HG03025 (cell line): ENCODE measurements around the gene MEGF11.

Experiments
- ATAC-seq: cut with Tn5 transposase; IDR thresholded peaks from one replicate; pipeline ENCODE4 v1.9.1; 2021; ENCODE audit warnings: mild to moderate bottlenecking, moderate library complexity; ENCODE audit not compliant: unreplicated experiment, low FRiP score

MEGF11 gene

DNA sequence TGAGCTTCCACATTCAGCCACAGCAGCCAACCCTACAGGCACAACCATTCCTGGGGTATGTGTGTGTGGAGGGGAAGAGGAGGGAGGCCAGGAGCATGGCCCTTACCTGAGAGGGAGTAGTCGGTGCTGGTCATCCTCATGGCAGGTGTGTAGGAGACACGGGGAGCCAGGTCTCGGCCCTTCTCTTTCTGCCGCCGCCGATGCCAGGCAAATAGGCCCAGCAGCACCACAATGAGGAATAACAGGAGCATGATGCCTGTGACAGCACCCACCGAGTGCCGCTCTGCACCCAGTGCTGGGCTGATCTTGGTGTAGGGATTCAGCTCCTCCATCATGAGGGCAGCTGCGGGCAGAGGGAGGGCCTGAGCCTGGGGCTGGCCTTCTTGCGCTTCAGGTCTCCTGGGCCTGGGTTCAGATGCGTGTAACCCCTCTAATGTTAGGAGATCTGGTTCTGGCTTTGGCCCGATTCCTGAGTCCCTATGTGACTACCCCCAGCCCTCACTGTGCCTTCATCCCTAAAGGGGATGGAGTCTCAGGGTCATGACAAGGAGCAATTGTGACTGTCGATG, 339.8 kb downstream of the MEGF11 start:
- no peak for ATAC-seq

DNA sequence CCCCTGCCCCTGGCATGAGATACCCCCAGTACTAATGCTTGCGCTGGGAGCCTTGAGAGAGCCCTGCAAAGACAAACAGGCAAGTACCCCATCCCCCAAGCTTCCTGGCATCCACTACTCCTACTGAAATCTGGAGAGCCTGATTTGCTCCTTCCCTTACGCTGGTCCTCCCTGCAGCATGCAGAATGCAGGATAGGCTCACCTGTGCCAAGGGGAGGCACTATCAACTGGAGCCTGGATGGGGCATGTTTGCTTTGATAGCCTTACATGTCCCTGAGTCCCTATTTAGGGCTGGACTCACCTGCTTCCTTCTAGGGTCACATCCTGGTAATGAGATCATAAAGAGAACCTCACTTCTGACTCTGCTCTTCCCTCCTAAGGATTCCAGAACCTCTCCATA, 341.3 kb downstream of the MEGF11 start:
- no peak for ATAC-seq

DNA sequence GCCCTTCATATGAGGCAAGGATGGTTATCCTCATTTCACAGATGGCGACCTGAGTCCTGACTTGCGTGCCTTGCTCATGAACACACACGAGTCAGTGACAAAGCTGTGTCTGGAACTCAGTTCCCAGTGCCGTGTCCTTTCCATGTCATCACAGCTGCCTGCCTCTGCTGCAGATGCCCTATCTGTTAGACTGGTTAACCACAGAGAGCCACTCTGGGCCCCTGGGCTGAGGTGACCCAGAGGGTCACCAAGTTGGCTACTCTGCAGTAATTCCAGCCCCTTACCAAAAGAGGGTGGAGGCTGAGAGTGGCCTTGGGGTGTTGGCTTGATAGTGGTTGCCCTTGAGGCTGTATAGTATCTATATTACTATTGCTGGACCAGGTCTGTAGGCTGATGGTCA, 343.2 kb downstream of the MEGF11 start:
- ATAC-seq, result no peak

DNA sequence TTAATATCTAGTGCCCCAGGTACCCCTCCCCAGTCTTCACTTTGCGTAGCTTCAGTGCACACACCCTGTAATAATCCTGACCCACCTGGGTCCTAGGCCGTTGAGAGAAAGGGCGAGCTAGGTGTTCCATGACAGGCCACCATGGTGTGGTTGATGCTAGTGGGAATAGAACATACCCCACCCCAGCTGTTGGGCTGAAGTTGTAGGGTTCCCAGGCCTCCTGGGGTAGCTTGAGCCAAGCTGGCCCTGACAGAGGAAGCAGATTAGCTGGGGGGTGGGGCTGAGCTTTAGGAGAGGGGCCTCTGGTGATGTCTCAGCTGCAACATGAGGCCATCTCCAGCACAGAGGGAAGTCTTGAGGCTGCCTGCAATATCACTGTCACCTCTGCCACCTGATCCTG, 343.7 kb downstream of the MEGF11 start:
- ATAC-seq, result no peak

DNA sequence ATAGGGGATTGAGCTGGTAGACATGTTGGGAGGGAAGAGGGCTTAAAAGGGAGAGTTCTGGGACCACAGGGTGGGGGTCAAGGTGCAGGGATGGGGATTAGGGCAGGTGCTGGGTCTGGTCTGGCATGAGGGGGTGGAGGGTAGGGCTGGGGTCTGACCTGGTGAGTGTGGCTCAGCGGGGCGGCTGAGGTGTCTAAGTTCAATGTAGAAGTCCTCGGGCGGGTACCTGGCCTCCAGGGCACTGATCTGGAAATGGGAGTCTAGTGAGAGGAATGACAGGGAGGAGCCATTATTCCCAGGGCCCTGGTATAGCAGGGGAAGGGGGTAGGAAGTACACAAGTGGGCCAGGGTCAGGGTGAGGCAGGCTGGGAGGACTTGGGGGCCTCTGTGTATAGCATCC, 344.7 kb downstream of the MEGF11 start:
- no peak for ATAC-seq

DNA sequence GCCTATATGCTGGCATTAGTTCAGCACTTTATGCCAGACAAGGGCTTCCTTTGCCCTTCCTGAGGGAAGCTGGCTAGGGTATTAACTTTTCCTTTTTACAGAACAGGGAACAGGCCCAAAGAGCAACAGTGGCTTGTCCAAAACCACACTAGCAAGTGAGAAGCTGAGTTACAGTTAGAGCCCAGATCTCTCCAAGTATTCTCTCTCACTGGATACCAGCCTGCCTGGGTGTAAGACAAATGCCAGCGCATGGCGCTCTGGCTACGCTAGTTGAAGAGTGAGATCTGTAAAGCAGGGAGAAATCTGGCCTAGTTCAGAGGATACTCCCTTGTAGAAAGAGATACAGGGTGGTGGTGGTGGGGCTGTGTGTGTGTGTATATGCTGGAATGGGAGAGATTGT, 345.9 kb downstream of the MEGF11 start:
- no peak for ATAC-seq

DNA sequence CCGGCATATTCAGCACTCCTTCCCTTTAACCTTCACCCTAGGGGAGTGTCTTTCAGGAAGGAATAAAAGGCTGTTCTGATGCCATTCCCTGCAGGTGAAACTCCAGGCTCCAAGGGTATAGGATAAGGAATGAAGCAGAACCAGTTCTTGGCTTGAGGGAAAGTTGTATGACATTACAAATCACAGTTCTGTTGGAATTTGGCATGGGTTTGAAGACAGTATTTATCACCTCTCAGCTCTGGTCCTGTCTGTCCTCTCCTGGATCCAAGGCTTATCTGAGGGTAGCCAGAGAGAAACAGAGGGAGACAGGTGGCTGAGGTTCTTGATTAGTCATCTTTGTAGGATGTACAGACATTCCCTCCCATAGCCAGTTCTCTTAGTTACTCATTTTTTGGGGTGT, 347.2 kb downstream of the MEGF11 start:
- no peak for ATAC-seq

DNA sequence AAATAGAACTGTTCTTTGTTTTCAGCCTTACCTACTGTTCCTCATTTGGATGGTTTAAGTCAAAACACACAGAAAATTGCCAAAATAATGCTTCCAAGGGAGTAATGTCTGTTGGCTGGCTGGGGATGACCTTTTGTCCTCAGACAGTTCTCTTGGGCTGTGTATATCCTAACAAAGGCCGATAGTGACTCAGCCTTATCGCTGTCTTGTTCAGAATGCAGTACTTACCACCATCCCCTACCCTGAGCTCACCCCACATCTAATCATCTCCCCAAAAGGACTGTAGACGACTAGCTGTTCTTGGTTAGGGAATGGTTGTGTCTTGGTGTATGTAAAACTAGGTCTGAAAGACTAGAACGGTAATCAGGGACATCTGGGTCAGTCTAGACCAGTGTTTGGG, 349.2 kb downstream of the MEGF11 start:
- no peak for ATAC-seq

DNA sequence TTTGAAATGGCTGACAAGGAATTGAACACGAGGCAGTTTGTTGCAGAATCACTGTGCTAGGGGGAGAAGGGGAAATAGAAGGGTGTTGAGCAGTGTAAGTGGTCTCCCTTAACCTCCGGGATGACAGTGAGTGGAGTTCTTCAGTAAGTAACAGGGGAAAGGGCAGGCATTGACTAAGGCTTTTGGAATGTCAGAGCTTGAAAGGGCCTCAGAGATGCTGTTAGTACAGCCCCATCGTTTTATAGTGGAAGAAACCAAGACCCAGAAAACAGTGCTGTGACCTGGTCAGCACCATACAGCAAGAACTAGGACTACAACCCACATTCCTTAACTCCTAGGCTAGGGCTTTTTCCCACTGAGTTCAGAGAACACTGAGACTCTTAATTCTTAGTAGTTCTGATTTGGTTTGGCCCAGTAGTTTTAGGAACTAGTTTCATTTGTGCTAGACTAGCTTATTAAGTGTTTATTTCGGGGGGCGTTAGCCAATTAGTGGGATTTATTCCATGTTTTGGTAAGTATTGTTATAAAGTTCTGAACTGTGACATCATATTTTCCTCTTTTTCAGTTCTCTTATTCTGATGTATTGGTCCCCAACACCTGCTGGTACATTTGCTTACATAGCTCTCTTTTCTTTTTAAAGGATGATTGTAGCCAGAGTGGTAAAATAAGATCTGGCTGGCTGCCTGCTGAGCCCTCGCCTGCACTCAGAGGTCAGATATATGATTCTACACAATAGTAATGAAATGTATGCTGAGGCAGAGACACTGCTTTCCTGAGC, 350.1 kb downstream of the MEGF11 start:
- ATAC-seq, result no peak

DNA sequence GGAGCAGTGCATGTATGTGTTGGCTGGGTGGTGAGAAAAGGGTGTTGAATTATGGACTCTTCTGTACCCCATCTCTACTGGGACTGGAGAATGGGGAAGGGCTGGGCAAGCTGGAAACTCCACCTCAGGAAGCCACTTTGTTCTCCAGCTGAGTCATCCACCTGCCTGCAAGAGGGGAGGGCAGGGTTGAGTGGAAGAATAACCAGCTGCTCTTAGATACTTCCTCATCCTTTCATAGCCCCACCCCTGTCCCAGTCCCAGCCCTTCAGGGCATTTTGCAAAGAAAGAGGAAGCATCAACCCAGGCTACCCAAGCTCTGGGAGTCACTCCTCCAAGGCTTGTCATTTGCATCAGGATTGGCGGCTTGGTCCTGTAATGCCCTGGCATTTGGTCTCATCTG, 351.2 kb downstream of the MEGF11 start:
- ATAC-seq, result no peak

DNA sequence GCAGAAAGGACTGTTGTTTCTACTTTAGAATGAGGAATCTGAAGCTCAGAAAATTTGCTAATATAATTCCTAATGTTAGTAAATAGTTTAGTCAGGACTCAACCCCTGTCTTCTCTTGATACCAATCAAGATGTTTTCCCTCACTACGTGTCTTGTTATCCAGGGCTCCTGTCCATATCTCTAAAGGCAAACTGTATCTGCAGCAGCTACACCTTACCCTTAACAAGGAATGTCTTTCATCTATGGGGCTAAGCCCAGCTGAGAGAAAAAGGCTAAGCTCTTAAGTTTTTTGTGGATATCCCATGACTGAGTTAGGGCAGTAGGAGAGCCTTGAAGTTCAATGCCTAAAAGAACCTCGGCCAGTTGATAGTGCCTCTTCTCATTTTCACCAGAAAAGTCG, 351.7 kb downstream of the MEGF11 start:
- ATAC-seq, result no peak

DNA sequence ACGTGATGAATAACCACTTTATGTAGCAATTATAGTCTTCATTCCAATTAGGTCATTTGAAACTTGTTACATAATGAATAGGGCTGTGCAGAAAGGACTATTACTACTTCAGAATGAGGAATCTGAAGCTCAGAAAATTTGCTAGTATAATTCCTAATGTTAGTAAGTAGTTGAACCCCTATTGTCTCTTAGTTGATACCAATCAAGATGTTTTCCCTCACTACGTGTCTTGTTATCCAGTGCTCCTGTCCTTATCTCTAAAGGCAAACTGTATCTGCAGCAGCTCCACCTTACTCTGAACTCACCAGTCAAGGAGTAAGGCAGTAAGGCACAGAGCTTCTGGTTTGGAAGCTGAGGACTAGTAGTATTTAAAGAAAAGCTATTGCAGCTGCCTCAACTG, 352.2 kb downstream of the MEGF11 start:
- ATAC-seq, result no peak

DNA sequence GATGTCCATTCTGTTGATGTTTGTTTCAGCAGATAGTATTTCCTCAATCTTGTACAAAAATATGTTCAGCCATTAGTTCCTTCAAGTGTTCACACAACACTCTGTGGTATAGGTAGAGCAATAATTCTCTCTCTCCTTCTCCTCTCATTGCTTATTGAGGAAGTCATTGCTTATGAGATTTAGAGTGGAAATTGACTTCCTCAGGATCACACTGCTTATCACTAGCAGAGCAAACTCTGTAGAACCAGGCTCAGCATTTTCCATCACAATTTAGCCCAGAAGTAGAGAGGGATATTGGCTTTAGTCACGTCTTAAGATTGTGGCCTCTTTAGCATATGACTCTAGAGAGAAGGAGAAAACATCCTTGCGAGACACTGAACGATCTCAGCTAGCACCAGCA, 353.1 kb downstream of the MEGF11 start:
- ATAC-seq, result no peak

DNA sequence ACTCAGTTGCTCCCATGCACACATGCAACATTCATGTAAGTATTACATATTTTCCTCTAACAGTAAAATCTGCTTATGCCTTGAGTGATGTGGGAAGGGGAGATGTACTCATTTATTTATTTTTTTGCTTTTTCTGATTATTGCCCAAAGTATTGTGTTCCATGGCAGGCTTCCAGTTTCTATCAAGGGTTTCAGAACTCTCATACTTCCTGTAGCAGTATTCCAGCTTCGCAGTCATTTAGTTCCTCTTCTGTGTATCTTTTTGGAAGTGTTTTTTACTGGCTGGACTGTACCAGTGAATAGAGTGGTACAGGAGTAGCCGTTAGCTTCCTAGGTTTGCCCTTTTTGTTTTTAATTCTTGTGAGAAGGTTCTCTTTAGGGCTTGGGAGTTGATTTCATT, 357.3 kb downstream of the MEGF11 start:
- ATAC-seq, result no peak

DNA sequence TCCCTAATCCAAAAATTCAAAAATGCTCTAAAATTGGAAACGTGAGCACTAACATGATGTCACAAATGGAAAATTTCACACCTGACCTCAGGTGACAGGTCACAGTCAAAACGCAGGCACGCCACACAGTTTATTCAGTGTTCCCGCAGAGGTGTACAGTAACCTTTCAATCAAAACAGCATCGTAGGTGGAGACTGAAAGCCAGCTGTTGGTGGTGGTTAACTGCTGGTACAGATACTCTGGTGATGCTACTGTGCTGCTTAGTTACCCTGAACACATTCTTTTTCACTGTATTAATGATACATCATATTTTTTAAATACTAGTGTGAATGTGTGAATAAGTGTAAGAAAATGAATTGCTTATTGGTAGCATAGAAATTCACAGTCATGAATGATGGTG, 360.5 kb downstream of the MEGF11 start:
- ATAC-seq, result no peak

DNA sequence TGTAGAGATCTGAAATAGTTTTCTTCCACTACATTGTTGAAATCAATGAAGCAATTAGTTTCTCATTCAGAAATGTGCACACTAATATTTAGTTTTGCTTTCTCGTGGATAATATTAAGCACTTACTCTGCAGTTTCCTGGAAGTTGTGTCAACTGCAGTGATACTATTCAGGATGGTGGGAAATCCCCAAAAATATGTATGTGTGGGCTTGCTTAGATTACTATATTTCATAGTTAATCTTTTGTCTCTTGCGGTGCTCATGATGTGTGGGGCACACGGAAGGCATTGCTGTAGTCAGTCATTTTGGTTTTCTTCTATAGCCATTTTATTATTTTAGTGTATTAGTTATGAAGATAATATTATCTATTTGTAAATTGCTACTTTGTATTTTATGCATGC, 364.6 kb downstream of the MEGF11 start:
- ATAC-seq, result no peak

DNA sequence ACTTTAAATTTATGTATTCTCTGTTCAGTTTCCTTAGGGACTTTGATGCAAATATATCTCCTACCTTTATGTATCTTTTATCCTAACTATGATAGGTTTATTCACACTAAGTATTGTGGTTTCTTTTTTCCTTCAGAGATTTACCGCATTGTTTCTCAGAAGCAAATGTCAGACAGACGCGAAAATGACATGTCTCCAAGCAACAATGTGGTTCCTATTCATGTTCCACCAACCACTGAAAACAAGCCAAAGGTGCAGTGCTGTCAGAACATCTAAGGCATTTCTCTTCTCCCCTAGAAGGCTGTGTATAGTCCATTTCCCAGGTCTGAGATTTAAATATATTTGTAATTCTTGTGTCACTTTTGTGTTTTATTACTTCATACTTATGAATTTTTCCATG, 366.0 kb downstream of the MEGF11 start:
- no peak for ATAC-seq

DNA sequence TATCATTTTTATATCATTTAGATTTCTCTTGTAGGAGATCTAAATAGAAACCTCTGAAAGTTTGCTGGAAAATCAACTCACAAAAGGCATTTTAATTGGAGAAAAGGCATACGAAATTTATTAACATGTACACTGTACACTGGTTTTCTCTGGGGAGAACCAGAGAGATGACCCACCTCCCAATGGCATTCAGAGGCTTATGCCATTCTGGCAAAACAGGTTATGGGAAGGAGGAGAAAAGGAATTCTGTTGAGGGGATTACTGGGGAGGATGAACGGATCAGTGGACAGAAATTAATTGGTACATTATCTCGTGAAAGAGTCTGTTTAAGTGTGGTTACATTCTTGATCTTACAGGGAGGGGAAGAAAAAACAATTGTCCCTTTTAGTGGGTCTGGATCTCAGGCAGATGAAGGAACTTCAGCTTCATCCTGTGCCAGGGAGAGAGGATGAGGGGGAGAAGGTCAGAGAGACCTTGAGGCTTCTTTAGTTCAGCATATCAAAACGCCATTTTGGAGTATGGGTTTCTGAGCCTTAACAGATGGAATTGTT, 367.8 kb downstream of the MEGF11 start:
- no peak for ATAC-seq

DNA sequence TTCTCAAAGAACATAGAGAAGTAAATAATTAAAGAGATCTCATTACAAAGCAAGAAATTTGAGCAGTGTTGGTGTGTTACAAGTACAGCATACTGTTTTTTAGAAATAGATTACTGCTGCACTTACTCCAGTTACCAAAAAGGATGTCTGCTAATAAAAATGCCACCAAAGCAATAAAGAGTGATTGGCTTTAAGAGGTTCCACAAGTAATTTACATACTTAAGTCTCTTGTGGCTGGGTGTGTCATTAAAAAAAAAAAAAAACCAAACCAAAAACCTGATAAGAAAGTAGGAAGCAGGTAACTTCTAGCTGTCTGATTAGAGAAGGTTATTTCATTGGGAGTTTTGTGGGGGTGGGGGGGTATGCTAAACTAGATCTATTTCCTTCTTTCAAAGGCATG, 369.0 kb downstream of the MEGF11 start:
- ATAC-seq, result no peak

DNA sequence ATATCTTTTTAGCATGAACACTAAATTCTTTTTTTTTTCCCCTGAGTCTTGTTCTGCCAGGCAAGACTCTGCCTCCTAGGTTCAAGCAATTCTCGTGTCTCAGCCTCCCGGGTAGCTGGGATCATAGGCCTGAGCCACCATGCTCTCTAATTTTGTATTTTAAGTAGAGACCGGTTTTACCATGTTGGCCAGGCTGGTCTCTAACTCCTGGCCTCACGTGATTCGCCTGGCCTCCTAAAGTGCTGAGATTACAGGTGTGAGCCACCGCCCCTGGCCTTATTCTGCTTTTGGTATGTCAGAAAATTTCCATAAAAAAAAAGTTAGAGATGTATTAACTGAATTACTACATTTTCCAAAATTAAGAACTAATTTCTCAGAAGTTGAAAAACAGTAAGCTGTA, 370.0 kb downstream of the MEGF11 start:
- no peak for ATAC-seq

DNA sequence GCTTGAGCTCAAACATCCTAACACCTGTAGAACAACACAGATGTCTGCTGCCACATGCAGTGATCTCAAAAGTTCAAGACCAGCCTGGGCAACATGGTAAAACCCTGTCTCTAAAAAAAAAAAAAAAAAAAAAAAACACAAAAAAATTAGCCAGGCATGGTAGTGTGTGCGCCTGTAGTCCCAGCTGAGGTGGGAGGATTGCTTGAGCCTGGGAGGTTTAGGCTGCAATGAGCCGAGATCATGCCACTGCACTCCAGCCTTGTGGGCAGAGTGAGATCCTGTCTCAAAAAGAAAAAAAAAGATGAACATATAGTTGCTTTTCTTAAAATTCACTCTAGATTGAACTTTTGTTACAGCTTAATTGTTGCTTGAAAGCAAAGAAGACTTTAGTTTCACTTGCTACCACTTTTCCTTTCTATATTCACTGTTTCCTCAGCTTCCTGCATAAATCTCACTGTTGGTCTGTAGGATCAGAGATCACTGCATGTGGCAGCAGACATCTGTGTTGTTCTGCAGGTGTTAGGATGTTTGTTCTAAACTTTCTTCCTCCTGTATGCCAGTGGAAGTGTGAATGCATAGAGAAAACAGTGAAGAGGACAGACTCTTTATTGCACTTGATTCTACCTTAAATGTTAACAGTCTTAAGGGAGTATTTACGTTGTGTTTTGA, 371.6 kb downstream of the MEGF11 start:
- ATAC-seq, result no peak

DNA sequence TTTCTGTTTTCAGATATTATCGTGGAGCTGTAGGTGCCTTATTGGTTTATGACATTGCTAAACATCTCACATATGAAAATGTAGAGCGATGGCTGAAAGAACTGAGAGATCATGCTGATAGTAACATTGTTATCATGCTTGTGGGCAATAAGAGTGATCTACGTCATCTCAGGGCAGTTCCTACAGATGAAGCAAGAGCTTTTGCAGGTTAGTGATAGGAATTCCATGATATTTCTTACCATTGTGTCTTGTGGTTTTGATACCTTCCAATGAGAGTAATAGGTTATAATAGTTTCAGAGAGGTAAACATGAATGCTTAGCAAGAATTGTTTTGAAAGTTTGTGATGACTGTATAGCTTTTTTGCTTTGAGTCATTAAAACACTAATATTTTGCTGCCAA, 375.8 kb downstream of the MEGF11 start:
- no peak for ATAC-seq
